SK-N-MC (cell line): Measurements from ENCODE around the gene CDH22.

ENCODE experiments used
- EZH2 ChIP-seq: fragments of 200-600 bp; sonication (generic); IDR thresholded peaks from one replicate; pipeline ENCODE4 v1.6.1; 2017; ENCODE audit warnings: antibody characterized with exemption
- POLR2AphosphoS5 ChIP-seq: IDR thresholded peaks from 2 replicates; pipeline ENCODE4 v1.6.1; 2012; ENCODE audit warnings: mild to moderate bottlenecking, low read depth, low read length, borderline replicate concordance

DNA sequence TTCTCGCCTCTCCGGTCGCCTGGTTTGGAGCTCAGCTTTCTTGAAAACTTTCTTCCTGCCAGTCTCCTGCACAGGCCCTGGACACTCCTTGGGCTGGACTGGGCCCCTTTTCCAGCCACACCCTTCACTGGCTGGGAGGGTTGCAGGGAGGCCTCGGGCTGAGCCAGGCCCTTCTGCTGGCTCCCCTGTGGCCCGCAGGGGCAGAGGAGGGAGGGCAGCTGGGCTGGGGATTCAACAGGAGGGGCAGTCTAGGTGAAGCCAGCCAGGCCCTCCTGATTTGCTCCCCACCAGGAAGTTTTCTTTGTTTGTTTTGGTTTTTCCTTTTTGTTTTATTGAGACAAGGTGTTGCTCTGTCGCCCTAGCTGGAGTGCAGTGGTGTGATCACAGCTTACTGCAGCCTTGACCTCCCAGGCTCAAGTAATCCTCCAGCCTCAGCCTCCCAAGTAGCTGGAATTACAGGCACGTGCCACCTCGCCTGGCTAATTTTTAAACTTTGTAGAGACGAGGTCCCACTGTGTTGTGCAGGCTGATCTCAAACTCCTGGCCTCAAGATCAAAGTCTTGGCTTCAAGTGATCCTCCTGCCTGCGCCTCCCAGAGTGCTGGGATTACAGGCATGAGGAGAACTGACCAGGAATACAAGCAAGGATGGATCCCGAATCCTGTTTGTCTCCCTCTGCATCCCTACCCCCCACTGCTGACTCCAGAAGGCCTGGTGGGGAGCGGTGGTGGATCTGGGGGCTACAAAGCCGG is 23.5 kb upstream of the CDH22 start:
- no peak for TF ChIP-seq POLR2AphosphoS5
- TF ChIP-seq EZH2 = no peak
